ACC112 (cell line): Measurements from ENCODE around the gene TIMP3.
A peak's percentile ranks its signal among the peaks of the same experiment; 100 is the strongest.
"Not testable (repeated sequence)": the region's sequence is repeated elsewhere in the genome, so short reads cannot be mapped to it uniquely, and the experiment has no call there.

Experiments
- H2AFZ ChIP-seq: fragments of 200-600 bp; sonication (generic); one replicate; pipeline ENCODE4 v1.6.0; 2017; ENCODE audit warnings: antibody characterized with exemption, low read length; ENCODE audit not compliant: unreplicated experiment
- H3K27ac ChIP-seq: fragments of 200-600 bp; sonication (generic); 2 replicates; pipeline ENCODE4 v1.5.1; 2014; ENCODE audit warnings: low read depth, mild to moderate bottlenecking, antibody characterized with exemption, low read length, moderate library complexity
- H3K27me3 ChIP-seq: fragments of 200-600 bp; sonication (generic); 2 replicates; pipeline ENCODE4 v1.6.1; 2014; ENCODE audit warnings: mild to moderate bottlenecking, antibody characterized with exemption, low read length, moderate library complexity, mixed read lengths; ENCODE audit not compliant: insufficient read depth
- H3K36me3 ChIP-seq: fragments of 200-600 bp; sonication (generic); 2 replicates; pipeline ENCODE4 v1.6.1; 2016; ENCODE audit warnings: mild to moderate bottlenecking, antibody characterized with exemption, low read length, moderate library complexity, mixed read lengths; ENCODE audit not compliant: insufficient read depth
- H3K4me1 ChIP-seq: fragments of 200-600 bp; sonication (generic); one replicate; pipeline ENCODE4 v1.6.1; 2016; ENCODE audit warnings: low read length, mixed read lengths; ENCODE audit not compliant: insufficient read depth, unreplicated experiment, control insufficient read depth
- H3K4me3 ChIP-seq: fragments of 200-600 bp; sonication (generic); 2 replicates; pipeline ENCODE4 v1.5.1; 2014; ENCODE audit warnings: mild to moderate bottlenecking, low read depth, low read length
- H3K79me2 ChIP-seq: fragments of 200-600 bp; sonication (generic); one replicate; pipeline ENCODE4 v1.6.0; 2016; ENCODE audit warnings: low read length; ENCODE audit not compliant: control insufficient read depth, unreplicated experiment, insufficient read depth

The TIMP3 gene

DNA sequence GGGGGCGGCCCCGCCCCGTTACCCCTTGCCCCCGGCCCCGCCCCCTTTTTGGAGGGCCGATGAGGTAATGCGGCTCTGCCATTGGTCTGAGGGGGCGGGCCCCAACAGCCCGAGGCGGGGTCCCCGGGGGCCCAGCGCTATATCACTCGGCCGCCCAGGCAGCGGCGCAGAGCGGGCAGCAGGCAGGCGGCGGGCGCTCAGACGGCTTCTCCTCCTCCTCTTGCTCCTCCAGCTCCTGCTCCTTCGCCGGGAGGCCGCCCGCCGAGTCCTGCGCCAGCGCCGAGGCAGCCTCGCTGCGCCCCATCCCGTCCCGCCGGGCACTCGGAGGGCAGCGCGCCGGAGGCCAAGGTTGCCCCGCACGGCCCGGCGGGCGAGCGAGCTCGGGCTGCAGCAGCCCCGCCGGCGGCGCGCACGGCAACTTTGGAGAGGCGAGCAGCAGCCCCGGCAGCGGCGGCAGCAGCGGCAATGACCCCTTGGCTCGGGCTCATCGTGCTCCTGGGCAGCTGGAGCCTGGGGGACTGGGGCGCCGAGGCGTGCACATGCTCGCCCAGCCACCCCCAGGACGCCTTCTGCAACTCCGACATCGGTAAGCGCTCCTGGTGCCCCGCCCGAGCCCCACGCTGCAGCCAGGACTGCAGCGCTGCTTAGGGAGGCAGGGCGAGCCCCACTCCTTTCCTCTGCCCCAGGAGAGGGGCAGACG, at the start of gene TIMP3:
TSS of gene TIMP3 (plus strand) at position 169 of the 700 bp plus-strand sequence. CDS start at position 466, 297 bp downstream.
- Histone ChIP-seq H3K36me3 (no peaks in the 10 kb centered on the region), H2AFZ (no peak within 1 kb of the TSS), H3K4me1 (peaks cover 23% of the 10 kb centered on the region), H3K27me3 (no peaks in the 10 kb centered on the region), H3K27ac (no peak within 1 kb of the TSS), H3K79me2 (peaks cover 3% of the 10 kb centered on the region), H3K4me3 (peak within 1 kb of the TSS; percentile 87)

- peaks cover 26% of the 10 kb centered on the region for H3K4me1 ChIP-seq
- no peak overlapping the region for H3K4me3 ChIP-seq
- peak overlapping the region; percentile 6 for H2AFZ ChIP-seq
- no peaks in the 10 kb centered on the region for H3K36me3 ChIP-seq
- no peaks in the 10 kb centered on the region for H3K27me3 ChIP-seq
- peak overlapping the region; percentile 66; the same call in 1 of the 2 replicates for H3K27ac ChIP-seq
- H3K79me2 ChIP-seq = no peaks in the 10 kb centered on the region
Observed at GRCh38 chr22:32752326-32752725, 49.2 kb upstream of the TIMP3 start.

GRCh38 chr22:32752816-32753520, 48.5 kb upstream of the TIMP3 start:
- H3K79me2 ChIP-seq = no peaks in the 10 kb centered on the region
- peak overlapping the region; percentile 66 for H3K27ac ChIP-seq
- H3K4me1 ChIP-seq = peaks cover 26% of the 10 kb centered on the region
- no peaks in the 10 kb centered on the region for H3K36me3 ChIP-seq
- no peaks in the 10 kb centered on the region for H3K27me3 ChIP-seq
- no peak overlapping the region for H2AFZ ChIP-seq
- no peak overlapping the region for H3K4me3 ChIP-seq

GRCh38 chr22:32753591-32753990, 47.9 kb upstream of the TIMP3 start:
- H3K27me3 ChIP-seq = no peaks in the 10 kb centered on the region
- peaks cover 26% of the 10 kb centered on the region for H3K4me1 ChIP-seq

DNA sequence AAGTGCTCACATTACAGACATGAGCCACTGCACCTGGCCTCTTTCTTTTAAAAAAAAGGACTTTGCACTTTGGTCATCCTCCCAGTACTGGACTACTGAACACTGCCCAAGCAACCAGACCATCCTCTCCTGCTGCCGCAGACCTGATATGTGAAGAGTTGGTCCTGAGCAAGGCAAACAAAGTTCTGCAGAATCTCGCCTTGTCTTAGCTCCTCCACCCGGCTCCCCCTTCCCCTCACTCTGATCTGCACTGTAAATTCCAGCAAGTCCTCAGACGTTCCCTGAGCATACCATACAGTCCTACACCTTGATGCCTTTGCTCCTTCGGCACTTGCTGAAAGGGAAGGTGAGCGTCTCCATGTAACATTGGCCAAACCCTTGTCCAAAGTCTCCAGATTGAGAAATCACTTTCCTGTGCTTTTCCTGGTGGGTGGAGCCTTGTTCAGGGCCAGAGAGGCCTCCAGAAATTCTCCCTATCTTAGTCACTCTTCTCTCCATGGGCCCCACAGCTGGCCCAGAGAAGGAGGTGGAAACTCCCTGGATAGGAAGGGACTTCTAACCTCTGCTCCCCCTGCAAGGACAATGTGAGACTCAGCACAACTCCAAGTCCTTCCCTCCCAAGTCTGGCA, 47.0 kb upstream of the TIMP3 start:
- Histone ChIP-seq H3K79me2 (no peaks in the 10 kb centered on the region), H3K36me3 (no peaks in the 10 kb centered on the region), H3K4me3 (no peak overlapping the region), H3K27me3 (no peaks in the 10 kb centered on the region), H2AFZ (no peak overlapping the region), H3K27ac (no peak overlapping the region), H3K4me1 (peaks cover 26% of the 10 kb centered on the region)

More at GRCh38 chr22:32753591-32753990, 47.9 kb upstream of the TIMP3 start:
- H3K27ac ChIP-seq = peak overlapping the region; percentile 66
- no peaks in the 10 kb centered on the region for H3K79me2 ChIP-seq
- no peak overlapping the region for H3K4me3 ChIP-seq
- no peak overlapping the region for H2AFZ ChIP-seq
- no peaks in the 10 kb centered on the region for H3K36me3 ChIP-seq

DNA sequence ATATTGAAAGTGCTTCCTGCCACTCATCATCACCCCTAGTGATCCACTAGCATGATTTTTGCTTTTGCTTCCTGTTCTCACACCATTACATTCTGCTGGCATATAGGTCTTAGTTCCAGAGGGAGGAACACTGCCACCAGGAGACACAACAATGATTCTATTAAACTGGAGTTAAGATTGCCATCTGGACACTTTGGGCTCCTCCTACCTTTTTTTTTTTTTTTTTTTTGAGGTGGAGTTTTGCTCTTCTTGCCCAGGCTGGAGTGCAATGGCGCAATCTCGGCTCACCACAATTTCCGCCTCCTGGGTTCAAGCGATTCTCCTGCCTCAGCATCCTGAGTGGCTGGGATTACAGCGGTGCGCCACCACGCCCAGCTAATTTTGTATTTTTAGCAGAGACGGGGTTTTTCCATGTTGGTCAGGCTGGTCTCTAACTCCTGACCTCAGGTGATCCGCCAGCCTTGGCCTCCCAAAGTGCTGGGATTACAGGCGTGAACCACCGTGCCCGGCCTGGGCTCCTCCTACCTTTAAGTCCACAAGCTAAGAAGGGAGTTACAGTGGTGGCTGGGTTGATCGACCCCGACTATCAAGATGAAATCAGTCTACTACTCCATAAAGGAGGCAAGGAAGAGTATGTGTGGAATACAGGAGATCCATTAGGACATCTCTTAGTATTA, 44.3 kb upstream of the TIMP3 start:
- peaks cover 31% of the 10 kb centered on the region for H3K4me1 ChIP-seq
- not testable (repeated sequence) for H3K27me3 ChIP-seq, H3K79me2 ChIP-seq, H3K4me3 ChIP-seq, H2AFZ ChIP-seq, H3K27ac ChIP-seq, H3K36me3 ChIP-seq

- no peak overlapping the region for H3K4me3 ChIP-seq
- no peak overlapping the region for H3K27ac ChIP-seq
- no peaks in the 10 kb centered on the region for H3K27me3 ChIP-seq
- no peaks in the 10 kb centered on the region for H3K79me2 ChIP-seq
- H2AFZ ChIP-seq = no peak overlapping the region
- H3K36me3 ChIP-seq = no peaks in the 10 kb centered on the region
- H3K4me1 ChIP-seq = peaks cover 15% of the 10 kb centered on the region
Observed at GRCh38 chr22:32758866-32759385, 42.6 kb upstream of the TIMP3 start.

- Histone ChIP-seq H3K79me2 (no peaks in the 10 kb centered on the region), H3K4me3 (no peak overlapping the region), H2AFZ (no peak overlapping the region), H3K4me1 (peaks cover 13% of the 10 kb centered on the region), H3K27ac (no peak overlapping the region), H3K36me3 (no peaks in the 10 kb centered on the region), H3K27me3 (no peaks in the 10 kb centered on the region)
Observed at GRCh38 chr22:32760396-32760795, 41.1 kb upstream of the TIMP3 start.

DNA sequence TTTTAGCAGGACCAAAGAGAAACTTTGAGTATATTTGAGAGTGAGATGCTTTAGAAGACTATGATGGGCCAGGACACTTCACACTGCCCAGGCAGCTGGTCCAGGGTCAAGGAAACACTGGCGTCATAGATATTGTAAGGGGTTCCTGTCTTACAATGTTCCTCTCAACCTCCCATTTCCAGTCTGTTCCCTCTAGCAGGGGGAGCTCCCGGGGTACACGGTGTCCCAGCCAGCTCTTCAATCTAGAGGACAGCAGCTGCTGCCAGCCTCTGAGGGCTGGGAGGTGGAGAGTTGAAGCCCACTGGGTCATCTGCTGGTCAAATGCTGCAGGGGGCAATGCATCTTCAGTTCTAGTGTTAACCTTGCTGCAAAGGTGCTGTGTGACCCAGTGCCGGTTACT, 40.7 kb upstream of the TIMP3 start:
- no peaks in the 10 kb centered on the region for H3K36me3 ChIP-seq
- H3K4me3 ChIP-seq = no peak overlapping the region
- no peaks in the 10 kb centered on the region for H3K79me2 ChIP-seq
- H2AFZ ChIP-seq = no peak overlapping the region
- no peak overlapping the region for H3K27ac ChIP-seq
- no peaks in the 10 kb centered on the region for H3K27me3 ChIP-seq
- H3K4me1 ChIP-seq = peaks cover 13% of the 10 kb centered on the region

DNA sequence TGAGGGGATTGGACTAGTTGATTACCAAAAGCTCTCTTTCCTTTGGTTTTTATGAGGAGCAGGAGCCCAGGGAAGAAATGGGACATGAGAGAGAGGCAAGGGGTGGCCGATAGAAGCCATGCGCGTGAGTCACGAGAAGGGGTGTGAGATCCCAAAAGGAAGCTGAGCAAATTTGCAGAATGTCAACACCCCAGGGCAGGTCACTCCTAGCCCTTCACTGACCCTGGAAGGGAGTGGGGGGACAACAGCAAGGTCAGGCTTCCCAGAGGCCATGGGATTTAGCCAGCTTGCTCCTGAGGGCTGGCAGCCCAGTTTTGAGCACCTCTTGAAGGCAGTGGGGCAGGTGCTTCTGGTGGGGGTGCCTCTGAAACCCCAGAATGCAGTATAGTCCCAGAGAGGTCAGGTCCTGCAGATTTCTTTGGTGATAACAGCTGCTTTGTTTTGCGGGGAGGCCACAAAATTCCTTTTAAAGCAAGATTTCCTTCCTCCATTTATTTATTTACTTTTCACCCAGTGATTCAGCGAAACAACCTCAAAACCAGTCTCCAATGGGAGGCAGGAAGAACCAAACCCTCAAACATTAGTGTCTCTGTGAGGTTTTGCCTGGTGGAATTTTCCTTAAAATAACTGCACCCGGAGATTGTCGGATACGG, 40.1 kb upstream of the TIMP3 start:
- Histone ChIP-seq H3K36me3 (no peaks in the 10 kb centered on the region), H3K4me3 (no peak overlapping the region), H3K4me1 (peaks cover 13% of the 10 kb centered on the region), H3K79me2 (no peaks in the 10 kb centered on the region), H3K27ac (no peak overlapping the region), H3K27me3 (no peaks in the 10 kb centered on the region), H2AFZ (no peak overlapping the region)
